ENCODE data around the gene NOL6.
"Not testable (repeated sequence)": the region's sequence is repeated elsewhere in the genome, so short reads cannot be mapped to it uniquely, and the experiment has no call there.

The NOL6 gene

GRCh38 chr9:33472881-33473615, 676 bp downstream of the NOL6 start:
- DNase-seq (ENCODE audit: low read depth): no peak

GRCh38 chr9:33472171-33472880, 1.4 kb downstream of the NOL6 start:
- DNase-seq (ENCODE audit: low read depth): no peak

- no peak for DNase-seq (ENCODE audit: low read depth)
Observed at GRCh38 chr9:33471361-33471760, 2.4 kb downstream of the NOL6 start.

- no peak for DNase-seq (ENCODE audit: low read depth)
Observed at GRCh38 chr9:33469891-33470290, 3.8 kb downstream of the NOL6 start.

GRCh38 chr9:33468797-33469621, 4.7 kb downstream of the NOL6 start:
- DNase-seq (ENCODE audit: low read depth): no peak

- no peak for DNase-seq (ENCODE audit: low read depth)
Observed at GRCh38 chr9:33468215-33468730, 5.5 kb downstream of the NOL6 start.

- no peak for DNase-seq (ENCODE audit: low read depth)
Observed at GRCh38 chr9:33467526-33467925, 6.2 kb downstream of the NOL6 start.

GRCh38 chr9:33466565-33467495, 6.9 kb downstream of the NOL6 start:
- DNase-seq (ENCODE audit: low read depth): no peak

GRCh38 chr9:33465596-33466564, 7.8 kb downstream of the NOL6 start:
- no peak for DNase-seq (ENCODE audit: low read depth)

- no peak for DNase-seq (ENCODE audit: low read depth)
Observed at GRCh38 chr9:33465096-33465495, 8.6 kb downstream of the NOL6 start.

- no peak for DNase-seq (ENCODE audit: low read depth)
Observed at GRCh38 chr9:33464045-33464636, 9.6 kb downstream of the NOL6 start.

GRCh38 chr9:33463151-33463550, 10.6 kb downstream of the NOL6 start:
- no peak for DNase-seq (ENCODE audit: low read depth)

- no peak for DNase-seq (ENCODE audit: low read depth)
Observed at GRCh38 chr9:33461492-33461891, 12.2 kb downstream of the NOL6 start.

- no peak for DNase-seq (ENCODE audit: low read depth)
Observed at GRCh38 chr9:33460854-33461253, 12.9 kb downstream of the NOL6 start.

GRCh38 chr9:33459115-33459514, 14.6 kb downstream of the NOL6 start:
- DNase-seq (ENCODE audit: low read depth): no peak

- peak; percentile 53 for DNase-seq (ENCODE audit: low read depth)
Observed at GRCh38 chr9:33458444-33458843, 15.3 kb downstream of the NOL6 start.

GRCh38 chr9:33455945-33456344, 17.8 kb downstream of the NOL6 start:
- no peak for DNase-seq (ENCODE audit: low read depth)

GRCh38 chr9:33455456-33455855, 18.3 kb downstream of the NOL6 start:
- DNase-seq (ENCODE audit: low read depth): not testable (repeated sequence)

GRCh38 chr9:33454661-33455026, 19.1 kb downstream of the NOL6 start:
- not testable (repeated sequence) for DNase-seq (ENCODE audit: low read depth)
